Parathyroid adenoma (tissue), 2 donors: ENCODE results near the gene HACE1.
"Not testable (repeated sequence)": the region's sequence is repeated elsewhere in the genome, so short reads cannot be mapped to it uniquely, and the experiment has no call there.

Experiments used
- H2AFZ ChIP-seq: fragments of 300-600 bp; sonication (generic); one replicate; pipeline ENCODE4 v1.7.0; 2017; ENCODE audit warnings: antibody characterized with exemption, mild to moderate bottlenecking
- H3K27ac ChIP-seq: fragments of 300-600 bp; sonication (generic); one replicate; pipeline ENCODE4 v1.7.0; 2017
- H3K27me3 ChIP-seq: fragments of 300-600 bp; sonication (generic); one replicate; pipeline ENCODE4 v1.7.0; 2017; ENCODE audit warnings: low read length; ENCODE audit not compliant: control insufficient read depth, insufficient read depth
- H3K36me3 ChIP-seq: fragments of 300-600 bp; sonication (generic); one replicate; pipeline ENCODE4 v1.7.0; 2017; ENCODE audit warnings: low read length; ENCODE audit not compliant: control insufficient read depth, insufficient read depth
- H3K4me1 ChIP-seq: fragments of 300-600 bp; sonication (generic); one replicate; pipeline ENCODE4 v1.7.0; 2017; ENCODE audit warnings: control low read depth
- H3K4me2 ChIP-seq: fragments of 300-600 bp; sonication (generic); one replicate; pipeline ENCODE4 v1.7.0; 2017; ENCODE audit warnings: low read length
- H3K4me3 ChIP-seq: fragments of 300-600 bp; sonication (generic); one replicate; pipeline ENCODE4 v1.7.0; 2017; ENCODE audit warnings: low read depth, low read length
- H3K79me2 ChIP-seq: fragments of 300-600 bp; sonication (generic); one replicate; pipeline ENCODE4 v1.7.0; 2017; ENCODE audit warnings: control low read depth
- H3K9ac ChIP-seq: fragments of 300-600 bp; sonication (generic); one replicate; pipeline ENCODE4 v1.7.0; 2017; ENCODE audit warnings: mild to moderate bottlenecking
- H3K9me3 ChIP-seq: fragments of 300-600 bp; sonication (generic); one replicate; pipeline ENCODE4 v1.7.0; 2017; ENCODE audit warnings: low read length; ENCODE audit not compliant: control insufficient read depth
- CTCF ChIP-seq: fragments of 300-600 bp; sonication (generic); IDR thresholded peaks from one replicate; pipeline ENCODE4 v1.7.0; 2017; ENCODE audit warnings: antibody characterized with exemption, mild to moderate bottlenecking
- donor health status: primary hyperparathyroidism.

HACE1 gene

GRCh38 chr6:104828478-104828877 is 31.2 kb downstream of the HACE1 start:
- no peak overlapping the region for H3K27ac ChIP-seq
- no peak overlapping the region for H3K4me3 ChIP-seq
- no peak overlapping the region for H2AFZ ChIP-seq
- no peaks in the 10 kb centered on the region for H3K9me3 ChIP-seq
- no peaks in the 10 kb centered on the region for H3K36me3 ChIP-seq
- H3K9ac ChIP-seq: no peak overlapping the region
- no peaks in the 10 kb centered on the region for H3K4me1 ChIP-seq
- no peak overlapping the region for H3K4me2 ChIP-seq
- no peaks in the 10 kb centered on the region for H3K27me3 ChIP-seq
- peaks cover 2% of the 10 kb centered on the region for H3K79me2 ChIP-seq
- TF ChIP-seq CTCF: no peak

- H3K79me2 ChIP-seq, H3K4me3 ChIP-seq: not testable (repeated sequence)
These were observed 38.9 kb downstream of the HACE1 start for GRCh38 chr6:104820820-104821219.

GRCh38 chr6:104816125-104816524 is 43.6 kb downstream of the HACE1 start:
- H3K27ac ChIP-seq: no peak overlapping the region
- no peaks in the 10 kb centered on the region for H3K36me3 ChIP-seq
- H2AFZ ChIP-seq: no peak overlapping the region
- no peak overlapping the region for H3K4me2 ChIP-seq
- H3K79me2 ChIP-seq: peaks cover 7% of the 10 kb centered on the region
- H3K27me3 ChIP-seq: no peaks in the 10 kb centered on the region
- no peak overlapping the region for H3K9ac ChIP-seq
- H3K4me3 ChIP-seq: no peak overlapping the region
- H3K9me3 ChIP-seq: no peaks in the 10 kb centered on the region
- no peak for TF ChIP-seq CTCF
- no peaks in the 10 kb centered on the region for H3K4me1 ChIP-seq

More at GRCh38 chr6:104820820-104821219, 38.9 kb downstream of the HACE1 start:
- not testable (repeated sequence) for H3K9me3 ChIP-seq, H2AFZ ChIP-seq, H3K36me3 ChIP-seq, H3K4me2 ChIP-seq, H3K27ac ChIP-seq, H3K4me1 ChIP-seq, H3K27me3 ChIP-seq, H3K9ac ChIP-seq

- H3K36me3 ChIP-seq: no peaks in the 10 kb centered on the region
- H2AFZ ChIP-seq: no peak overlapping the region
- no peak overlapping the region for H3K4me3 ChIP-seq
- H3K4me2 ChIP-seq: no peak overlapping the region
- H3K9ac ChIP-seq: no peak overlapping the region
- no peak for TF ChIP-seq CTCF
- H3K9me3 ChIP-seq: no peaks in the 10 kb centered on the region
- no peaks in the 10 kb centered on the region for H3K4me1 ChIP-seq
- H3K27me3 ChIP-seq: no peaks in the 10 kb centered on the region
- H3K27ac ChIP-seq: no peak overlapping the region
- peaks cover 7% of the 10 kb centered on the region for H3K79me2 ChIP-seq
These were observed 45.0 kb downstream of the HACE1 start for GRCh38 chr6:104814743-104815142.

- Histone ChIP-seq H3K4me2 (no peak overlapping the region), H3K9me3 (no peaks in the 10 kb centered on the region), H3K9ac (no peak overlapping the region), H3K27me3 (no peaks in the 10 kb centered on the region), H3K4me3 (no peak overlapping the region), H3K79me2 (peaks cover 4% of the 10 kb centered on the region), H3K36me3 (no peaks in the 10 kb centered on the region), H3K4me1 (no peaks in the 10 kb centered on the region), H3K27ac (no peak overlapping the region), H2AFZ (no peak overlapping the region)
- TF ChIP-seq CTCF: no peak
These were observed 46.2 kb downstream of the HACE1 start for GRCh38 chr6:104813552-104813951.
